Transverse colon (tissue), 4 donors: ENCODE results near the gene PANK4. TPM values are rescaled to one million over a fixed set of nuclear protein-coding genes. Genes with fewer than 3 reads are reported as not detected.
A peak's percentile ranks its signal among the peaks of the same experiment; 100 is the strongest.
"Not testable (repeated sequence)": the region's sequence is repeated elsewhere in the genome, so short reads cannot be mapped to it uniquely, and the experiment has no call there.

Experiments used
- DNase-seq: peaks from one replicate; pipeline ENCODE4 v3.0.0-alpha.2; 2019
- H3K27ac ChIP-seq, 4 donors: fragments of 200-600 bp; sonication (generic); 2 replicates each; pipeline ENCODE4 v1.5.1; 2016 to 2018; ENCODE audit warnings: inconsistent platforms in 4 of 4
- H3K27me3 ChIP-seq: fragments of 200-600 bp; sonication (generic); 2 replicates; pipeline ENCODE4 v1.5.1; 2017; ENCODE audit warnings: inconsistent platforms
- H3K36me3 ChIP-seq, 4 donors: fragments of 200-600 bp; sonication (generic); 2 replicates each; pipeline ENCODE4 v1.5.1; 2017 to 2019; ENCODE audit warnings: inconsistent platforms in 4 of 4
- H3K4me1 ChIP-seq, 4 donors: fragments of 200-600 bp; sonication (generic); 2 replicates each; pipeline ENCODE4 v1.5.1; 2017 to 2020; ENCODE audit warnings: inconsistent platforms in 4 of 4
- H3K4me3 ChIP-seq, 4 donors: fragments of 200-600 bp; sonication (generic); 1 replicate in 1 of 4; 2 replicates in 3 of 4; pipeline versions ENCODE4 v1.5.1 to v1.6.1; 2017 to 2019; ENCODE audit warnings: inconsistent platforms in 4 of 4
- H3K9me3 ChIP-seq, 2 donors: fragments of 200-600 bp; sonication (generic); 2 replicates each; pipeline ENCODE4 v1.5.1; 2017 to 2019; ENCODE audit warnings: inconsistent platforms in 2 of 2
- EP300 ChIP-seq: sonication (generic); formaldehyde crosslinking; IDR thresholded peaks from one replicate; pipeline ENCODE4 v1.6.1; 2017; ENCODE audit warnings: antibody characterized with exemption, low read depth
- POLR2A ChIP-seq: fragments of 450-650 bp; IDR thresholded peaks from one replicate; pipeline ENCODE4 v1.6.1; 2016; ENCODE audit warnings: antibody characterized with exemption, mild to moderate bottlenecking, moderate library complexity
- POLR2AphosphoS5 ChIP-seq, 3 donors: sonication (generic); formaldehyde crosslinking; IDR thresholded peaks; one replicate each; pipeline ENCODE4 v1.6.1; 2016; ENCODE audit warnings: antibody characterized with exemption in 3 of 3
- WGBS, 2 donors: methylation state at CpG; one replicate each; pipeline ENCODE4 v1.1.5; 2018; ENCODE audit warnings: low coverage in 1 of 2; 5-methylcytosine and 5-hydroxymethylcytosine counted together
- in situ Hi-C, 4 donors: fragments of 200-750 bp; cut with MboI; loops; one replicate each; pipeline versions ENCODE4 v1.15.0 to v1.15.1; 2017; ENCODE audit warnings: low sequenced_read_pairs in 3 of 4, low pct_ligation_motif_present in 1 of 4, low pct_unique_long_range_greater_than_20kb in 1 of 4
- intact Hi-C: fragments of 100-400 bp; cut with DNase I; formaldehyde crosslinking; loops from one replicate; pipeline ENCODE4 v1.15.1; 2023; ENCODE audit warnings: low total_unique reads
- total RNA-seq, 4 donors: library from RNA; depleted of rRNA; stranded (reverse); fragments of >200 nt; gene quantifications; one replicate each; pipeline ENCODE4 v1.1.0, GENCODE V29; 2016
- TF ChIP-seq, protein P1 (sequence below), 5 experiments: fragments of 200-600 bp in 3 of 5; fragments of 450-650 bp in 2 of 5; sonication (generic) in 3 of 5; IDR thresholded peaks; 1 replicate in 2 of 5; 2 replicates in 3 of 5; pipeline ENCODE4 v1.5.1; 2016 to 2017; ENCODE audit warnings: antibody characterized with exemption in 5 of 5, inconsistent platforms in 3 of 5, mild to moderate bottlenecking in 2 of 5, moderate library complexity in 1 of 5

The PANK4 gene
- total RNA-seq, 4 donors from 2014 or later = 41.1 to 58.3 (median 47.3) TPM

DNA sequence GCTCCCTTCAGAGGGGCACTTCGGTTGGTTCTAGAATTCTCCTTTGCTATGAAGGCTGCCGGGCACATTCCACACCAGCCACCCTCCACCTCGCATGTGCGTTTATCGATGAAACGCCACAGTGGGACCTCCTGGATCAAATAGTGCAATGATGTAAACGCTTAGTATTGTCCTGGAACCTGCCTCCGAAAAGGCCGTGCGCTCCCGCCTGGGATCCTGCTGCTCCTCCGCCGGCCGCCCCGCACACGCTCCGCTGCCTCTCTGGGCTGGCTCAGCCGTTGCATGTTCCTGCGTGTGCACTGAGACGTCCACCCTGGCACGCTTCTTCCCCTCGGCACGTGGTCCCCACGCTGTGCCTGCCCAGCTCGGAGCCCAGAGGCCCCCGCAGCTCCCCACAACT, 25.8 kb upstream of the PANK4 start:
- Histone ChIP-seq H3K36me3 (no peaks in the 10 kb centered on the region), H3K4me3 (no peak overlapping the region), H3K4me1 (peaks cover 31 to 51% (median 42%) of the 10 kb centered on the region in 4 donors), H3K9me3 (no peaks in the 10 kb centered on the region), H3K27me3 (no peaks in the 10 kb centered on the region), H3K27ac (no peak overlapping the region)
- no peak for DNase-seq
- WGBS, 2 donors = 96% methylated on average over 23 of the region's 26 CpGs; no CpG with 5 or more reads in 1 of the 2 donors
- intact Hi-C loops (no loop called here), in situ Hi-C loops (loop anchor here in 1 of 4 donors (25.0 kb wide), 1 partner anchor 140 kb away; the partner anchor contains the start of gene PEX10)
- TF ChIP-seq POLR2AphosphoS5 (IDR thresholded peaks at IDR 0.05) = no peak
- TF ChIP-seq POLR2A = no peak
- TF ChIP-seq EP300 = no peak
- TF ChIP-seq, protein P1, sequence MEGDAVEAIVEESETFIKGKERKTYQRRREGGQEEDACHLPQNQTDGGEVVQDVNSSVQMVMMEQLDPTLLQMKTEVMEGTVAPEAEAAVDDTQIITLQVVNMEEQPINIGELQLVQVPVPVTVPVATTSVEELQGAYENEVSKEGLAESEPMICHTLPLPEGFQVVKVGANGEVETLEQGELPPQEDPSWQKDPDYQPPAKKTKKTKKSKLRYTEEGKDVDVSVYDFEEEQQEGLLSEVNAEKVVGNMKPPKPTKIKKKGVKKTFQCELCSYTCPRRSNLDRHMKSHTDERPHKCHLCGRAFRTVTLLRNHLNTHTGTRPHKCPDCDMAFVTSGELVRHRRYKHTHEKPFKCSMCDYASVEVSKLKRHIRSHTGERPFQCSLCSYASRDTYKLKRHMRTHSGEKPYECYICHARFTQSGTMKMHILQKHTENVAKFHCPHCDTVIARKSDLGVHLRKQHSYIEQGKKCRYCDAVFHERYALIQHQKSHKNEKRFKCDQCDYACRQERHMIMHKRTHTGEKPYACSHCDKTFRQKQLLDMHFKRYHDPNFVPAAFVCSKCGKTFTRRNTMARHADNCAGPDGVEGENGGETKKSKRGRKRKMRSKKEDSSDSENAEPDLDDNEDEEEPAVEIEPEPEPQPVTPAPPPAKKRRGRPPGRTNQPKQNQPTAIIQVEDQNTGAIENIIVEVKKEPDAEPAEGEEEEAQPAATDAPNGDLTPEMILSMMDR (IDR thresholded peaks at IDR 0.05) = no peak

DNA sequence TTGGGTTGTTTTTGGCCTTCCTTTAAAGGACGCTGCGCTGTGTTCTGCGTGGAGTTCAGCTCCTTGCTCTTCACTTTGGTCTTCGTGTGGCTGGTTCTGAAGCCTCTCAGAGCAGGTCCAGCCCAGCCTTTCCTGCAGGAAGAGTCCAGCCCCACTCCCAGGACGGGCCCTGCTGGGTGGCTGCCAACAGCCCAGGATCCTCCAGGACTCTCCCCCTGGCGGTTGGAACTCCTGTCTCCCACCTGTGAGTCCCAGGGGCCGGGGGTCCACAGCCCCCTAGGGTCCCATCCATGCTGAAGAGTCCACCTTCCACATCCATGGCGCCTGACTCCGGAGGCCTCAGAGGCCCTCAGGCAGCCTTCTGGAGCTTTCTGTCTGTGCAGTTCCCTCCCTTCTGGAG, 25.1 kb upstream of the PANK4 start:
- DNase-seq, H3K36me3 ChIP-seq, H3K4me3 ChIP-seq, H3K27me3 ChIP-seq, H3K9me3 ChIP-seq, intact Hi-C loops: not testable (repeated sequence)
- 75 to 84% methylated on average over 4 to 9 of the region's 9 CpGs for WGBS, 2 donors
- Histone ChIP-seq H3K27ac (peak overlapping the region in 1 of 4 donors; percentile 55), H3K4me1 (peaks cover 29 to 56% (median 43%) of the 10 kb centered on the region in 4 donors)
- in situ Hi-C loops = loop anchor here in 1 of 4 donors (25.0 kb wide), 1 partner anchor 139 kb away; the partner anchor contains the start of gene PEX10

DNA sequence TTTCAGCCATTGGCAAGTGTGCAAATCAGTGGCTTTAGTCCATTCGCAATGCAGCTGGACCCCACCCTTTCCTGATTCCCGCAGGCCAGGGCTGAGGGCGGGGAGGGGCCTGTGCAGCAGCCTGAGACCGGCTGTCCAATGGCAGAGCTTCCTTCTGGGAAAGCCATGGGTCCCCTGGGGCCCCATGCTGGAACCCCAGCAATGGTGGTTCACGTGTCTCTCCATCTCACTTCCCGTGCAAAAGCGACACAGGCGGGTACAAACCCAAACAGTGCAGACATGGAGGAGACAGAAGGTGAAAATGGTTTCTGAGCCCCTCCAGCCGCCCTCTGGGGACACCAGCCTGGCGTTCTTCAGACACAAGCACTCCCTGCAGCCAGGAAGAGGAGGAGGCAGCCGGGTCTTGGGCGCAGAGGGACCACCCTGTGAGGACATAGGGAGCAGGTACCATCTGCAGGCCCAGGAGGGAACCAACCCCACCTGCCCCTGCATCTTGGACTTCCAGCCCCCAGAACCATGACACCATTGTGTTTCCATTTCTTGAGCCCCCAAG, 24.0 kb upstream of the PANK4 start:
- 64% methylated on average over 12 of the region's 12 CpGs; no CpG with 5 or more reads in 1 of the 2 donors for whole genome bisulfite sequencing, 2 donors
- peak overlapping the region in 2 of 4 donors; percentile 55 to 96 for H3K27ac ChIP-seq

DNA sequence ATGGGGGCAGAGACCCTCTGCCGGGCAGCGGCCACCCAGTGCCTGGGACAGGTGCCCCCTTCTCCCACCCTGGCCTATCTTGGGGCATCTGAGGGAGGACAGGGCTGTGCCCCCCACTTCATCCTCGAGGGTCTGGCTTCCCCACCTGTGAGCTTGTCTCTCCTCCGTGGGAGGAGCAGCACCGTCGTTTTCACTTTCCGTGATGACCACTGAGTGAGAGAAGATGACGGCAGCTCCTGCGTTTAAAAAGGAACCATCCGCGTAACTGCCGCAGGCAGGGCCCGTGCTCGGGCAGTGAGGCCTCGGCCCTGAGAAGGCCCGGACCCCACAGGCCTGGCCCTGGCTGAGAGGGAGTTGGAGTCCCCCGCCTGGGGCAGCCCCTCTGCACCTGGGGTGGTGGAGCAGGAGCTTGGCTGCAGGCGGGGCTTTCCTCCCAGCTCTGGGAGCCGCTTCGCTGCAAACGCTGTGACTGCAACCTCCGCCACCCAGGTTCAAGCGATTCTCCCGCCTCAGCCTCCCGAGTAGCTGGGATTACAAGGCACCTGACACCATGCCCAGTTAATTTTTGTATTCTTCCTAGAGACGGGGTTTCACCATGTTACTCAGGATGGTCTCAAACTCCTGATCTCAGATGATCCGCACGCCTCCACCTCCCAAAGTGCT, 23.1 kb upstream of the PANK4 start:
- H3K27ac ChIP-seq = peak overlapping the region; percentile 95 to 96 (median 96)
- WGBS, 2 donors = 77% methylated on average over 25 of the region's 28 CpGs; no CpG with 5 or more reads in 1 of the 2 donors
- peaks cover 20 to 61% (median 47%) of the 10 kb centered on the region in 4 donors for H3K4me1 ChIP-seq
- H3K9me3 ChIP-seq, H3K27me3 ChIP-seq, H3K36me3 ChIP-seq, DNase-seq: not testable (repeated sequence)
- intact Hi-C loops = loop anchor here (5.0 kb wide), 1 partner anchor 132 kb away; no protein-coding TSS in a partner anchor
- peak overlapping the region in 1 of 4 donors; percentile 57 for H3K4me3 ChIP-seq
- in situ Hi-C loops = loop anchor here in 2 of 4 donors (10.0 to 25.0 kb wide), 3 partner anchors 135 to 362 kb away; partner anchors contain the start of genes PEX10 (in 2 of the 2) and FAAP20 (in 1 of the 2)

More for the DNA sequence above, 24.0 kb upstream of the PANK4 start:
- DNase-seq, H3K36me3 ChIP-seq, H3K4me3 ChIP-seq, H3K27me3 ChIP-seq, H3K9me3 ChIP-seq, intact Hi-C loops: not testable (repeated sequence)
- in situ Hi-C loops = loop anchor here in 1 of 4 donors (25.0 kb wide), 1 partner anchor 138 kb away; the partner anchor contains the start of gene PEX10
- peaks cover 26 to 61% (median 48%) of the 10 kb centered on the region in 4 donors for H3K4me1 ChIP-seq

DNA sequence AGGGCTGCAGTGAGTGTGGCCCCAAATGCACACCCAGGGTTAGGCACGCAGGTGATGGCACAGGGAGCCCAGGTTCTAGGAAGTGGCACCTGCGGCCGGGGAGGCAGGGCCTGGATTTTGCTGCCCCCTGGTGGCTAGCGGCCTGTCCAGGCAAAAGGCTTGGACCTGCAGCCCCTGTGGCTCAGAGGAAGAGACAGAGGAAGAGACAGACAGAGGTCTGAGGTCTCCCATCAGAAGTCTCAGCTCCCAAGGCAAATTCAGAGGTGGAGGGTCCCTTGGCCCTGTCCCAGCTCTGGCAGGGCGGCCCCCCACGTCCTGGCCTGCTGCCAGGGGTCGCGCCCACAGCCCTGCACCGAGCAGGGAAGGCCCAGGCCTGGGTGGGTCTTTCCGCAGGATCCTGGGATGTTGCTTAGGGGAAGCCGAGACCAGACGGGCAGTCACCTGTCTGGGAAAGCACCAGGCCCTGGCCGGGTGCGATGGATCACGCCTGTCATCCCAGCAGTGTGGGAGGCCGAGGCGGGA, 21.7 kb upstream of the PANK4 start:
- TF ChIP-seq POLR2AphosphoS5 (IDR thresholded peaks at IDR 0.05) (peak; percentile 61 to 68 (median 63)), POLR2A (peak; percentile 42), EP300 (no peak)
- TF ChIP-seq, protein P1 (IDR thresholded peaks at IDR 0.05) = peak; percentile 95 to 98 (median 98)
- Histone ChIP-seq H3K27ac (peak overlapping the region; percentile 95 to 96 (median 96)), H3K4me3 (peak overlapping the region in 3 of 4 donors; percentile 8 to 57 (median 46)), H3K4me1 (peaks cover 20 to 67% (median 54%) of the 10 kb centered on the region in 4 donors), H3K27me3 (no peaks in the 10 kb centered on the region), H3K36me3 (no peaks in the 10 kb centered on the region), H3K9me3 (no peaks in the 10 kb centered on the region)
- peak; percentile 94 for DNase-seq
- 11% methylated on average over 16 of the region's 17 CpGs; no CpG with 5 or more reads in 1 of the 2 donors for WGBS, 2 donors
- intact Hi-C loops (loop anchor here (5.0 kb wide), 1 partner anchor 131 kb away; no protein-coding TSS in a partner anchor), in situ Hi-C loops (loop anchor here in 1 of 4 donors (10.0 to 25.0 kb wide), 2 partner anchors 133 to 361 kb away; partner anchors contain the start of genes FAAP20 and PEX10)
